ENCODE results near the gene COQ8B. TPM values are rescaled to one million over a fixed set of nuclear protein-coding genes. Genes with fewer than 3 reads are reported as not detected.

The COQ8B gene
- total and polyA plus RNA-seq, 4 donors = 34.7 to 78.8 (median 52.3) TPM

- H3K4me1 ChIP-seq (ENCODE audit: control insufficient read depth in 5 of 5, insufficient read depth in 5 of 5, low read length in 5 of 5) = peaks cover 0 to 26% (median 6%) of the 10 kb centered on the region in 5 donors
- peak within 1 kb of the TSS; percentile 91 for H3K4me3 ChIP-seq
- peak within 1 kb of the TSS; percentile 94 to 97 for H3K27ac ChIP-seq (ENCODE audit: low read depth in 1 of 2, low read length in 1 of 2)
- DNase-seq (peak; percentile 100), ATAC-seq (ENCODE audit: insufficient read depth, low FRiP score) (peak; percentile 93)
- no peaks in the 10 kb centered on the region for H3K27me3 ChIP-seq (ENCODE audit: control insufficient read depth in 3 of 3, insufficient read depth in 3 of 3, low read length in 2 of 3)
- no peaks in the 10 kb centered on the region for H3K36me3 ChIP-seq (ENCODE audit: control insufficient read depth in 4 of 4, insufficient read depth in 4 of 4, low read length in 4 of 4)
- TF ChIP-seq CTCF (IDR thresholded peaks at IDR 0.05; ENCODE audit: control extremely low read depth, extremely low read depth) = no peak
- H3K9ac ChIP-seq (ENCODE audit: insufficient read depth in 1 of 2, low read length in 2 of 2) = peak within 1 kb of the TSS; percentile 78 to 90
- H3K9me3 ChIP-seq (ENCODE audit: control insufficient read depth in 4 of 4, insufficient read depth in 3 of 4, low read length in 3 of 4) = no peaks in the 10 kb centered on the region
- WGBS, 2 donors = 0% methylated on average over 43 of the region's 43 CpGs
Observed at GRCh38 chr19:40750058-40750873, 33.6 kb upstream of the COQ8B start, which contains the start of gene ACTMAP. ACTMAP (minus strand) TSS chr19:40750477; CDS start chr19:40749803, 674 bp downstream.

GRCh38 chr19:40747536-40747935 is 30.9 kb upstream of the COQ8B start:
- ATAC-seq (ENCODE audit: insufficient read depth, low FRiP score) (no peak), DNase-seq (no peak)
- Histone ChIP-seq H3K36me3 (ENCODE audit: control insufficient read depth in 4 of 4, insufficient read depth in 4 of 4, low read length in 4 of 4) (peaks cover 0 to 6% (median 0%) of the 10 kb centered on the region in 4 donors), H3K4me1 (ENCODE audit: control insufficient read depth in 5 of 5, insufficient read depth in 5 of 5, low read length in 5 of 5) (peaks cover 0 to 20% (median 4%) of the 10 kb centered on the region in 5 donors), H3K4me3 (no peak overlapping the region), H3K27ac (ENCODE audit: low read depth in 1 of 2, low read length in 1 of 2) (no peak overlapping the region), H3K9ac (ENCODE audit: insufficient read depth in 1 of 2, low read length in 2 of 2) (no peak overlapping the region), H3K27me3 (ENCODE audit: control insufficient read depth in 3 of 3, insufficient read depth in 3 of 3, low read length in 2 of 3) (no peaks in the 10 kb centered on the region), H3K9me3 (ENCODE audit: control insufficient read depth in 4 of 4, insufficient read depth in 3 of 4, low read length in 3 of 4) (no peaks in the 10 kb centered on the region)
- TF ChIP-seq CTCF (IDR thresholded peaks at IDR 0.05; ENCODE audit: control extremely low read depth, extremely low read depth) = no peak
- WGBS, 2 donors = 95 to 96% methylated on average over 7 of the region's 7 CpGs

GRCh38 chr19:40745402-40745780 is 28.7 kb upstream of the COQ8B start:
- 76% methylated on average over 7 of the region's 7 CpGs for WGBS, 2 donors
- no peak overlapping the region for H3K4me3 ChIP-seq

More at GRCh38 chr19:40745402-40745780, 28.7 kb upstream of the COQ8B start:
- Histone ChIP-seq H3K9me3 (ENCODE audit: control insufficient read depth in 4 of 4, insufficient read depth in 3 of 4, low read length in 3 of 4) (no peaks in the 10 kb centered on the region), H3K36me3 (ENCODE audit: control insufficient read depth in 4 of 4, insufficient read depth in 4 of 4, low read length in 4 of 4) (peaks cover 0 to 6% (median 4%) of the 10 kb centered on the region in 4 donors), H3K4me1 (ENCODE audit: control insufficient read depth in 5 of 5, insufficient read depth in 5 of 5, low read length in 5 of 5) (peaks cover 0 to 10% (median 4%) of the 10 kb centered on the region in 5 donors), H3K9ac (ENCODE audit: insufficient read depth in 1 of 2, low read length in 2 of 2) (no peak overlapping the region), H3K27ac (ENCODE audit: low read depth in 1 of 2, low read length in 1 of 2) (peak overlapping the region in 1 of 2 donors; percentile 80), H3K27me3 (ENCODE audit: control insufficient read depth in 3 of 3, insufficient read depth in 3 of 3, low read length in 2 of 3) (no peaks in the 10 kb centered on the region)
- DNase-seq (peak in 1 of 3 donors; percentile 24), ATAC-seq (ENCODE audit: insufficient read depth, low FRiP score) (no peak)
- no peak for TF ChIP-seq CTCF (IDR thresholded peaks at IDR 0.05; ENCODE audit: control extremely low read depth, extremely low read depth)
